Fibroblast of pulmonary artery (primary cell): ENCODE results near the gene CLTCL1.

Source experiments
- DNase-seq: peaks from one replicate; pipeline ENCODE4 v3.0.0-alpha.2; 2010; ENCODE audit warnings: low read depth
- H3K4me3 ChIP-seq: replicated peaks from 2 replicates; pipeline ENCODE4 v1.5.1; 2011; ENCODE audit warnings: low read depth, mild to moderate bottlenecking, control low read depth, low read length, moderate library complexity
- TF ChIP-seq, protein P1 (sequence below): IDR thresholded peaks from 2 replicates; pipeline ENCODE4 v1.5.1; 2011; ENCODE audit warnings: mild to moderate bottlenecking, control low read depth, low read length, inconsistent platforms; ENCODE audit errors: missing control alignments

The CLTCL1 gene

DNA sequence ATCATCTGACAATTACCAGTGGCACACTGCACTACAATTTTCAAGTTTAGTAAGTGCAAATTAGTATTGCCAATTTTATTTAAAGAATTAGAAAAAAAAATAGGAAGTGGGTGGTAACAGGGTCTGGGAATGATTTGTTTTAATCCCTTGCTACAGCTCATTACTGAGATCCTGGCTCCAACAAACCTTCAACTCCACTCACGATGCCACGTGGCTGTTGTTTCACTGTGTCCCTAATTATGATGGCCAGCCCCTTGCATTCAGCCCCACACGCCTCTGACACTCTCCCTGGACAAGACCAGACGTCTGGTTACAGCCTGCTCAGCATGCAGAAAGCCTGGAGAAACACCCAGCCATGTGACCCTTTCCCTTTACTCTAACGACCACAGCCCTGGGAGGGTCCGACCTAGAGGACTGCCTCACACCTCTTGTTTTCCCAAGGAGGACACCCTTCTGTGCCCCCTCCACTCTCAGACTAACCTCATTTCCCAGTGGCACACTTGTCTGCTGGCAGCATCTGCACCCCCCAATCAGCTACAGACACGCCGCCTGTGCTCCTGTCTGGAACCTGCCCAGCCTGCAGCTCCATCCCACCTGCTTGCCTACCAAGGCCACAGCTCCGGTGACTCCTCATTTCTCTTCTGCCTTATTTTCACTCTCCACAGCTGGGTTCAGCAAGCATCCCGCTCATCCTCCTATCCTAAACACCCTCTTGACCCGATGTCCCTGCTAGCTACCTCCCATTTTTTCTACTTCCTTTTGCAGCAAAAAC lies 94.5 kb downstream of the CLTCL1 start:
- H3K4me3 ChIP-seq: no peak overlapping the region
- DNase-seq: no peak

DNA sequence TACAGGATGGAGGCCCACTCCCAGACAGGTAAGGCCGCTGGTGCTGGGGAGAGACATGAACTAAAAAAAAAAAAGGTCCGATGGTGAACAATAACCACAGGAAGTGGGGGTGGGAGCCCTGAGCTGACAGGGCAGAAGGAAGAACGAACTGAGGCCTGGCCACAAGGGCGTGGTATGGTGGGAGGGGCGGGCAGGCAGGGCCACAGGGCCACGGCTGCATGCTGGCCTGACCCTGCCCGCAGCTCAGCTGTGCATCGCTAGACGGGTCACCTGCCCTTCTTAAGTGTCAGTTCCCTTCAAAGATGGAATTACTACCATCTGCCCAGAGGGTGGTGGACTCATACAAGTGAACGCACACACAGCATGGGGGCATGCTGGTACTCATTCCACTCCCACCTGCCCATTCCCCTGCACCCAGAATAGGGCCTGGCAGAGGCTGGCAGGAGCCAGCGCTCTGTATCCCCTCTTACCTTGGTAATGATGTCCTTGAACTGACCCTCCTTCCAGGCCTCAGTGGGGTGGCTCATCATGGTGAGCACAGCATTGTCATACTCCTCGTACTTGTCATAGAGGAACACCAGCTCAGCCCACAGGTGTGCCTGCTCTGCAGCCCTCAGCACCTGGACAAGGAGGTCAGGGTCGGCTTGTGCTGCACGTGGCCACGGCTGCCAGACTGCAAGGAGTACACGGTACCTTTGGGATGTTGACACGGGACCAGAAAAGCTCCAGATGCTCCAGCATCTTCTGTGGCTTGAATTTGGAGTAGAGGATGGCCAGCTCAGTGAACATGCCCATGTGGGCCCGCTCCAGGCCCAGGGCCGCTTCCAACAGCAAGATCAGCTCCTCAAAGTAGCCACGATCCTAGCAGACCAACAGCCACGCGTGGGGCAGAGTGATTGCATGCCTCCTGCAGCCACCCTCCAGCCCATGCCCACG lies 95.5 kb downstream of the CLTCL1 start:
- H3K4me3 ChIP-seq: no peak overlapping the region
- TF ChIP-seq, protein P1, sequence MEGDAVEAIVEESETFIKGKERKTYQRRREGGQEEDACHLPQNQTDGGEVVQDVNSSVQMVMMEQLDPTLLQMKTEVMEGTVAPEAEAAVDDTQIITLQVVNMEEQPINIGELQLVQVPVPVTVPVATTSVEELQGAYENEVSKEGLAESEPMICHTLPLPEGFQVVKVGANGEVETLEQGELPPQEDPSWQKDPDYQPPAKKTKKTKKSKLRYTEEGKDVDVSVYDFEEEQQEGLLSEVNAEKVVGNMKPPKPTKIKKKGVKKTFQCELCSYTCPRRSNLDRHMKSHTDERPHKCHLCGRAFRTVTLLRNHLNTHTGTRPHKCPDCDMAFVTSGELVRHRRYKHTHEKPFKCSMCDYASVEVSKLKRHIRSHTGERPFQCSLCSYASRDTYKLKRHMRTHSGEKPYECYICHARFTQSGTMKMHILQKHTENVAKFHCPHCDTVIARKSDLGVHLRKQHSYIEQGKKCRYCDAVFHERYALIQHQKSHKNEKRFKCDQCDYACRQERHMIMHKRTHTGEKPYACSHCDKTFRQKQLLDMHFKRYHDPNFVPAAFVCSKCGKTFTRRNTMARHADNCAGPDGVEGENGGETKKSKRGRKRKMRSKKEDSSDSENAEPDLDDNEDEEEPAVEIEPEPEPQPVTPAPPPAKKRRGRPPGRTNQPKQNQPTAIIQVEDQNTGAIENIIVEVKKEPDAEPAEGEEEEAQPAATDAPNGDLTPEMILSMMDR: no peak
- no peak for DNase-seq

More for the DNA sequence above, 94.5 kb downstream of the CLTCL1 start:
- TF ChIP-seq, protein P1: no peak

GRCh38 chr22:19194766-19195536 lies 96.6 kb downstream of the CLTCL1 start:
- TF ChIP-seq, protein P1: no peak
- H3K4me3 ChIP-seq: no peak overlapping the region
- no peak for DNase-seq

DNA sequence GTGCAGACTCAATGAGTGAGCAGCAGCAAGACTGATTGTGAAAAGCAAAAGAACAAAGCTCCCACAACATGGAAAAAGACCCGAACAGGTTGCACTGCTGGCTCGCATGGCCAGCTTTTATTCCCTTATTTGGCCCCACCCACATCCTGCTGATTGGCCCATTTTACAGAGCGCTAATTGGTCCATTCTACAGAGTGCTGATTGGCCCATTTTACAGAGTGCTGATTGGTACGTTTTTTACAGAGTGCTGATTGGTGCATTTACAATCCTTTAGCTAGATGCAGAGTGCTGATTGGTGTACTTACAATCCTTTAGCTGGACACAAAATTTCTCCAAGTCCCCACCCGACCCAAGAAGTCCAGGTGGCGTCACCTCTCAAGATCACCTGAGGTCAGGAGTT lies 97.6 kb downstream of the CLTCL1 start:
- no peak overlapping the region for H3K4me3 ChIP-seq
- TF ChIP-seq, protein P1: no peak
- no peak for DNase-seq

- H3K4me3 ChIP-seq: no peak overlapping the region
- TF ChIP-seq, protein P1: no peak
- no peak for DNase-seq
Measured at GRCh38 chr22:19187716-19188563, 103.6 kb downstream of the CLTCL1 start.
